Bronchial epithelial cell (primary cell): ENCODE results near the gene NELL2. TPM values are rescaled to one million over a fixed set of nuclear protein-coding genes. Genes with fewer than 3 reads are reported as not detected.

ENCODE experiments used
- DNase-seq: peaks from one replicate; pipeline ENCODE4 v3.0.0-alpha.2; 2010; ENCODE audit warnings: low read depth
- FAIRE-seq: peaks from 2 replicates; lab custom pipeline; 2011; peaks lifted over from hg19 to GRCh38; lab: Jason Lieb, UNC
- H3K27me3 ChIP-seq: 2 replicates; pipeline ENCODE4 v1.5.1; 2011; ENCODE audit warnings: low read length; ENCODE audit not compliant: control insufficient read depth, insufficient read depth
- H3K36me3 ChIP-seq: 2 replicates; pipeline ENCODE4 v1.5.1; 2011; ENCODE audit warnings: low read length; ENCODE audit not compliant: control insufficient read depth, insufficient read depth
- H3K4me3 ChIP-seq: 2 replicates; pipeline ENCODE4 v1.5.1; 2011; ENCODE audit warnings: mild to moderate bottlenecking, low read depth, low read length, control low read depth
- total RNA-seq: library from RNA; depleted of rRNA; stranded (reverse); fragments of >200 nt; gene quantifications from 2 replicates; pipeline ENCODE4 v1.2.1, GENCODE V29; 2014
- TF ChIP-seq, protein P1 (sequence below): IDR thresholded peaks from 2 replicates; pipeline ENCODE4 v1.5.1; 2011; ENCODE audit warnings: mild to moderate bottlenecking, moderate library complexity, low read length, control low read depth, inconsistent platforms; ENCODE audit not compliant: insufficient read depth, severe bottlenecking

NELL2 gene
- total RNA-seq, 1 donor from 2014 or later = not detected

DNA sequence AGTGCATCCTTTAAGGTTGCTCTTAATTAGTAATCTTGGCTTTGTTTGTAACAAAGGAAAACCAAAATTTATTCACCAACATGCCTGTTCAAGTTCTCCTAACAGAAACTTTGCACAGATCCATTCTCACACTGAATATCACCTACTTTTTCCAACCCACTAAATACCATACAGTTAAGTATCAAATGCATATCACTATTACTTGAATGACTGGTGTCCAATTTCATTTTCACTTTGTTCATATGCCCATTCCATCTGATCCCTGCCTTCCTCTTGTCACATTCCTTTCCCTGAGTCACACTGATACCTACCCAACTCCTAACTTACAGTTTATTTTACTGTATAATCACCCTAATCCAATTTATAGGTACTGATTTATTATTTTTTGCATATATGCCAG, 286.4 kb downstream of the NELL2 start:
- TF ChIP-seq, protein P1, sequence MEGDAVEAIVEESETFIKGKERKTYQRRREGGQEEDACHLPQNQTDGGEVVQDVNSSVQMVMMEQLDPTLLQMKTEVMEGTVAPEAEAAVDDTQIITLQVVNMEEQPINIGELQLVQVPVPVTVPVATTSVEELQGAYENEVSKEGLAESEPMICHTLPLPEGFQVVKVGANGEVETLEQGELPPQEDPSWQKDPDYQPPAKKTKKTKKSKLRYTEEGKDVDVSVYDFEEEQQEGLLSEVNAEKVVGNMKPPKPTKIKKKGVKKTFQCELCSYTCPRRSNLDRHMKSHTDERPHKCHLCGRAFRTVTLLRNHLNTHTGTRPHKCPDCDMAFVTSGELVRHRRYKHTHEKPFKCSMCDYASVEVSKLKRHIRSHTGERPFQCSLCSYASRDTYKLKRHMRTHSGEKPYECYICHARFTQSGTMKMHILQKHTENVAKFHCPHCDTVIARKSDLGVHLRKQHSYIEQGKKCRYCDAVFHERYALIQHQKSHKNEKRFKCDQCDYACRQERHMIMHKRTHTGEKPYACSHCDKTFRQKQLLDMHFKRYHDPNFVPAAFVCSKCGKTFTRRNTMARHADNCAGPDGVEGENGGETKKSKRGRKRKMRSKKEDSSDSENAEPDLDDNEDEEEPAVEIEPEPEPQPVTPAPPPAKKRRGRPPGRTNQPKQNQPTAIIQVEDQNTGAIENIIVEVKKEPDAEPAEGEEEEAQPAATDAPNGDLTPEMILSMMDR = no peak
- Histone ChIP-seq H3K27me3 (no peaks in the 10 kb centered on the region), H3K36me3 (no peaks in the 10 kb centered on the region), H3K4me3 (no peak overlapping the region)
- DNase-seq (peak; percentile 54), FAIRE-seq (no peak)

DNA sequence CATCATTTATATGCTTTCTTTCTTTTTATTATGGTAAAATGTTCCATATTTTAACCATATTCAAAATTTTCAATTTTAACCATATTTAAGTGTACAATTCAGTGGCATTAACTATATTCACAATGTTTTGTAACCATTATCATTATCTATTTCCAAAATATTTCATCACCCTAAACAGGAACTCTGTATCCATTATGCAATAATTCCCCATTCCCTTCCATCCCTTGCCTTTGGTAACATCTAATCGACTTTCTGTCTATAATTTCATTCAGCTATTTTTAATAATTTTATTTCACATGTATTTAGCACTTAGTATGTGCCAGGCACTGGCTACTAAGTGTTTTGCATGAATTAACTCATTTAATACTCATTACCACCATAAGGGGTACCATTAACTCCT, 287.5 kb downstream of the NELL2 start:
- TF ChIP-seq, protein P1 = no peak
- DNase-seq (no peak), FAIRE-seq (no peak)
- Histone ChIP-seq H3K27me3 (no peaks in the 10 kb centered on the region), H3K4me3 (no peak overlapping the region), H3K36me3 (no peaks in the 10 kb centered on the region)

GRCh38 chr12:44584625-44585024, 291.5 kb downstream of the NELL2 start:
- TF ChIP-seq, protein P1 = no peak
- FAIRE-seq = no peak
- Histone ChIP-seq H3K27me3 (no peaks in the 10 kb centered on the region), H3K36me3 (no peaks in the 10 kb centered on the region), H3K4me3 (no peak overlapping the region)
- DNase-seq = no peak

GRCh38 chr12:44582521-44582920, 293.6 kb downstream of the NELL2 start:
- FAIRE-seq (no peak), DNase-seq (no peak)
- TF ChIP-seq, protein P1 = no peak

GRCh38 chr12:44581642-44582242, 294.4 kb downstream of the NELL2 start:
- TF ChIP-seq, protein P1 = no peak
- no peak overlapping the region for H3K4me3 ChIP-seq
- DNase-seq = no peak
- no peaks in the 10 kb centered on the region for H3K36me3 ChIP-seq
- no peak for FAIRE-seq
- no peaks in the 10 kb centered on the region for H3K27me3 ChIP-seq

More at GRCh38 chr12:44582521-44582920, 293.6 kb downstream of the NELL2 start:
- no peak overlapping the region for H3K4me3 ChIP-seq
- no peaks in the 10 kb centered on the region for H3K36me3 ChIP-seq
- H3K27me3 ChIP-seq = no peaks in the 10 kb centered on the region

- TF ChIP-seq, protein P1 = no peak
- no peaks in the 10 kb centered on the region for H3K27me3 ChIP-seq
- no peak for FAIRE-seq
- no peak overlapping the region for H3K4me3 ChIP-seq
- H3K36me3 ChIP-seq = no peaks in the 10 kb centered on the region
- DNase-seq = no peak
Observed at GRCh38 chr12:44574586-44574985, 301.5 kb downstream of the NELL2 start.
